HG03196 (cell line): ENCODE measurements around the gene BTBD9.

ENCODE experiments used
- ATAC-seq: cut with Tn5 transposase; IDR thresholded peaks from one replicate; pipeline ENCODE4 v1.9.1; 2021; ENCODE audit not compliant: unreplicated experiment

BTBD9 gene

DNA sequence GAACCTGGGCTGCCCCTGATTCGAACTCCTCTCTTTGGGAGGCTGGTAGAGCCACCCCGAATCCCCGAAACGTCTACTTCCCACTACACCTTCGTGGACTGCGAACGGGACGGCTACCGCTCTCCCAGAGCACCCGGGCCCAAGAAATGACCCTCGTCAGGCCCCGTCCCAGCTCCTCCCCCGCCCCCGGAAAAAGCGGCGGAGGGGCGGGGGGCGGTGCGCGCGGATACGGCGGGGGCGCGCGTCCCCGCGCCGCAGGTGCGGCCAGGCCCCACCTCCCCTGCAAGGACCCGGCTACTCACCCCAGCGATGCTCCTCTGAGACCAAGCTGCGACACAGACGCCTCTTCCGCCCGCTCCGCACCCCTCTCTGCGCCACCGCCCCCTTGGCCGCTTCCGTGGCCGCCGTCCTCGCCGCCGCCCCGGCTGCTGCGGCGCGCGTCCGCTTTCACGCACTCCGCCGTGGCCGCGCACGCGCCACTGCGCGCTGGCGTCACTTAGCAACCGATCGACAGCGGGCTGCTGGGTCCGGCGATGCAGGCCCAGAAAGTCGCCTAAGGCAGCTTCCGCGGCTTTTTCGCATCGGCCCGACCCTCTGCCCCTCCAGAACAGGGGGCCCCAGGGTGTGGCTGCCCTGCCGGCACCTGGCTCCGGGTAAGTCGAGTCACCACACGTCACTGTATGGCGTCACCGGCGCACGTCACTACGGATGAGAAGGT is at the start of gene BTBD9:
Gene BTBD9, minus strand, starts transcription at position 432 of the 718 bp plus-strand sequence.
- ATAC-seq, result peak; percentile 77

GRCh38 chr6:38688579-38689087 is 48.9 kb upstream of the BTBD9 start:
- peak; percentile 64 for ATAC-seq

- no peak for ATAC-seq
These were observed 47.8 kb upstream of the BTBD9 start for GRCh38 chr6:38687549-38687948.

DNA sequence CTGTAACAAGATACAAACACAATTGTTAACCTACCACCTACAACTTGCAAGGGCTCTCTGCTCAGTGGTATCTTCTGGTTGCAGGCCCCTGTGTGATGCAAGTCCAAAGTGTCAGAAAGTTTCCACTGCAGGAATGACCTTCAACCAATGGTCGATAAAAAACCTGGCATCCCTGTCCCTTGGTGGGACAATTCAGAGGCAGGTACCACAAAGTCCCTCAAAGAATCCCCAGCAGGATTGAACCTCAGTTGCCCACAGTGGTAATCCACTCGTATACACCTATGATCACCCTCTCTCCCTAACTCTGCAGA is 47.3 kb upstream of the BTBD9 start:
- no peak for ATAC-seq

GRCh38 chr6:38686270-38687042 is 46.7 kb upstream of the BTBD9 start:
- no peak for ATAC-seq

GRCh38 chr6:38684904-38685303 is 45.2 kb upstream of the BTBD9 start:
- no peak for ATAC-seq

DNA sequence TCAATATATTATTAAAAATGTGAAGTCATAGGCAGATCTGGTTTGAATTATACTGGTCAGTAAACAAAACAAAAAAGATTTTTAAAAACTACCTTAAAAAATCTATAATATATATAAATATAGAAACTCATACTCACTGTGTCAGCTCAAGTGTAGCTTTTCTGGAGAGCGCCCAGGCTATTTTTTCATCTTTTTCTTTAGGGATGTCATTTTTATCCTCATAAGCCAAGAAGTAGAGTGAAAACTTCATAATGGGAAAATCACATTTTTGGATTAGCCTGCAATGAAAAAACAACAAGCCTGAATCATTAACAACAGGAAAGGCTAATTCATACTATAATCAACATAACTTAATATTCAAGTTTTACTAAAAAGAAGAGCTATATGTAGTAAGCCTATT is 44.5 kb upstream of the BTBD9 start:
- no peak for ATAC-seq

DNA sequence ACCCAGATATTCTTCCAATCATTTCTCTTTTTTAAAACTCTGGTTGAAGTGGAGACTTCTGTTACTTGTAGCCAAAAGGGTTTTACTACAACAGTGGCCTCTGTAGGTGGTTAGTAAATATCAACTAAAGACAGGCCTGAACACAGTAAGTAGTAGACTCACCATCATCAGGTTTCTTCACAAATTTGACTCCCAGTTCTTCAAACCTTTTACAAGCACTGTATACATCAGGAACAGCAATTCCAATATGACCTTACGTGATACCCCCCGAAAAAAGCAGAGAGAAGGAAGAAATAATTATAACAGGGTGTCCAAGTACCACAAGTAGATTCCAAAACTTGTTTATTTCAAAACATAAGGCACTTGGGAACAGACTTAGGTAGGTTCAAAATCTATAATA is 42.1 kb upstream of the BTBD9 start:
- no peak for ATAC-seq

- ATAC-seq, result no peak
These were observed 39.9 kb upstream of the BTBD9 start for GRCh38 chr6:38679668-38680067.

- ATAC-seq, result no peak
These were observed 38.5 kb upstream of the BTBD9 start for GRCh38 chr6:38678178-38678760.

GRCh38 chr6:38676974-38677544 is 37.3 kb upstream of the BTBD9 start:
- no peak for ATAC-seq

- ATAC-seq, result peak; percentile 33
These were observed 36.7 kb upstream of the BTBD9 start for GRCh38 chr6:38676236-38676973.

- ATAC-seq, result no peak
These were observed 33.9 kb upstream of the BTBD9 start for GRCh38 chr6:38673397-38674165.

DNA sequence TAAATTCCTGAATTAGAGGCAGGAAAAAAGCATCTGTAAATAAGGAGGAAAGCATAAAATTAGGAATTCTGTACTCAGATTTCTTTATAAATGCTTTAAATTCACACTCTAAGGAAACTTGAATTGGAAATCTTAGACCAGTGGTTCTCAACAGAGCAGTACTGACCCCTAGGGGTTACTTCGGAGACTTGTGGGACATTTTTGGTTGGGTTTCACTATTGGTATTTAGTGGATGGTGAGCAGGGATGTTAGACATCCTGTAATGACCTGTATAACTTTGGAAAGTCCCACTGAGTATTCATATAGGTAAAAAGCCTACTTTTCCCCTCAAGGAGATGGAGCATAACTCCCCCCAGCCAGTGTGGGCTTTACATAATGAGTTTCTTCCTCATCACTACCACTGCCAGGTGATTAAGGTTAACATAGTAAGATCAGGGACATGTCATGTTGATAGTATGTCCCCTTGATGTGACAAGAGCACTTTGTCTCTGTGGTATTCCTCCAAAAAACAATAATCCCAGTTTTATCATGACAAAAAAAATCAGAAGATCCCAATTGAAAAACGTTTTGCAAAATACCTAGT is 32.2 kb upstream of the BTBD9 start:
- peak; percentile 84 for ATAC-seq

DNA sequence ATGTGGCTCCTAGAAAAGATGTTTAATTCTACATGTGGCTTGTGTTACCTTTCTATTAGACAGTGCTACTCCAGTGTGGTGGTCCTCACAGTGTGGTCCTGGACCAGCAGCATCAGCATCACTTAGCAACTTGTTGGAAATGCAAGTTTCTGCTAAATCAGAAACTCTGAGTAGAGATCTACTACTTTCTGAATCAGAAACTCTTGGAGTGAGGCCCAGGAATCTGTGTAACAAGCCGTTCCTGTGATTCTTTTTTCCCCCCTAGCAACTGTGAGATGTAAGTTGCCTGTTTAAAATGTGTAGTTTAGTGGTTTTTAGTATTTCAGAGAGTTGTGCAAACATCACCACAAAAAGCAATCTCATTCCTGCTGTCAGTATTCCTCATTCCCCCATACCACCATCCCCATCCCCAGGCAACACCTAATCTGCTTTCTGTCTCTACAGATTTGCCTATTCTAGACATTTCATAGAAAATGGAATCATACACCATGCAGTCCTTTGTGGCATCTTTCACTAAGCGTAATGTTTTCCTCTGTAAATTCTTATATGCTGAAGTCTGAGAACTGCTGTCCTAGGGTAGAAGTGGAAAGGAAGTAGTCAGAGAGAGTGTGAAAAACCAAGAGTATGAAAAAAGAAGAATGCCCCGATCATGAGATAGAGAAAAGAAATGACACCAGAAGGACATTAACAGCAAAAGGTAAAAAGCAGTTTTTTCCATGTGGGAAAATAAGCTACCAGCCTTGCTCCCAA is 18.9 kb upstream of the BTBD9 start:
- no peak for ATAC-seq

- ATAC-seq, result no peak
These were observed 17.2 kb upstream of the BTBD9 start for GRCh38 chr6:38656896-38657295.

- ATAC-seq, result no peak
These were observed 14.5 kb upstream of the BTBD9 start for GRCh38 chr6:38654263-38654662.

DNA sequence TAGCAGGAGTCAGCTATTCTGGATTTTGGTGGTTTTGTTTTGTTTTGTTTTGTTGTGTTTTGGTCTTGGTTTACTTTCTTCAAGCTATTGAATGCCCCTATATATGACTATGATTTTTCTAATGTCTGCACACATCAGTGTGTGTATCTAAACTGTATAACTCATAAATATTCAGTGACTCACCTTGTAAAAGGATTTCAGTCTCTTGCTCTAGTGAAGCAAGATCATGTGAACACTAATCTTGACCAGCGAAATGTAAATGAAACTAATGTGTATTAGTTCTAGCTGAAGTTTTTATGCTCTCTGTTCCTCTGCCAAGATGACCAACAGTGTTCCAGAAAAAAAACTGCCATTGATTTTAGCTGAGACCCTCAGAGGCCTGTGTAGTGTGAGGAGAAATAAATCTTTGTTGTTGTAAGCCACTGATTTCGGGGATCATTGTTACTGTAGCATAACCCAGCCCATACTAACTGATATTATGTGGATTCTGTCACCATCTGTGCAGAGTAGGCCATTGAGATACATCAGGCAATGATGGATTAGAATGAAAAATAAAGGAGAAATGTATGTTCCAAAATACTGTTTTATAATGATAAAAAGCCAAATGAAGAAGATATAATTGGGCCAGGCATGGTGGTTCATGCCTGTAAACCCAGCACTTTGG is 11.5 kb upstream of the BTBD9 start:
- ATAC-seq, result no peak
